HEK293 (cell line): Measurements from ENCODE around the gene SP6.
A peak's percentile ranks its signal among the peaks of the same experiment; 100 is the strongest.

Experiments used
- GLI2 ChIP-seq: fragments of 450-650 bp; formaldehyde crosslinking; IDR thresholded peaks from 2 replicates; pipeline ENCODE4; 2017; ENCODE audit warnings: missing biosample characterization, missing genetic modification characterization, low read depth, borderline replicate concordance
- GLIS2 ChIP-seq: fragments of 450-650 bp; formaldehyde crosslinking; IDR thresholded peaks from 2 replicates; pipeline ENCODE4 v1.5.1; 2016; ENCODE audit warnings: missing biosample characterization, missing genetic modification characterization
- KLF9 ChIP-seq: fragments of 450-650 bp; formaldehyde crosslinking; IDR thresholded peaks from 2 replicates; pipeline ENCODE4 v1.5.1; 2016; ENCODE audit warnings: missing biosample characterization, missing genetic modification characterization, low read depth
- MYNN ChIP-seq: fragments of 450-650 bp; formaldehyde crosslinking; IDR thresholded peaks from 2 replicates; pipeline ENCODE4 v1.5.1; 2016; ENCODE audit warnings: missing biosample characterization, missing genetic modification characterization, borderline replicate concordance
- PBX3 ChIP-seq: sonication (generic); formaldehyde crosslinking; IDR thresholded peaks from 2 replicates; pipeline ENCODE4 v1.8.1; 2022; ENCODE audit warnings: mild to moderate bottlenecking, moderate library complexity, missing genetic modification reagents
- PRDM1 ChIP-seq: fragments of 450-650 bp; formaldehyde crosslinking; IDR thresholded peaks from 2 replicates; pipeline ENCODE4; 2016; ENCODE audit warnings: missing biosample characterization, missing genetic modification characterization
- PRDM10 ChIP-seq: fragments of 450-650 bp; formaldehyde crosslinking; IDR thresholded peaks from 2 replicates; pipeline ENCODE4 v1.5.1; 2016; ENCODE audit warnings: missing biosample characterization, missing genetic modification characterization
- SP7 ChIP-seq: fragments of 450-650 bp; formaldehyde crosslinking; IDR thresholded peaks from 2 replicates; pipeline ENCODE4 v1.5.1; 2016; ENCODE audit warnings: missing biosample characterization, missing genetic modification characterization
- TSHZ1 ChIP-seq: fragments of 450-650 bp; formaldehyde crosslinking; IDR thresholded peaks from 2 replicates; pipeline ENCODE4 v1.5.1; 2016; ENCODE audit warnings: missing biosample characterization, missing genetic modification characterization, borderline replicate concordance
- WT1 ChIP-seq: fragments of 450-650 bp; formaldehyde crosslinking; IDR thresholded peaks from 2 replicates; pipeline ENCODE4 v1.5.1; 2016; ENCODE audit warnings: missing biosample characterization, missing genetic modification characterization
- ZBTB48 ChIP-seq: fragments of 450-650 bp; formaldehyde crosslinking; IDR thresholded peaks from 2 replicates; pipeline ENCODE4 v1.5.1; 2016; ENCODE audit warnings: missing biosample characterization, missing genetic modification characterization
- ZFP37 ChIP-seq: fragments of 450-650 bp; formaldehyde crosslinking; IDR thresholded peaks from 2 replicates; pipeline ENCODE4 v1.5.1; 2016; ENCODE audit warnings: missing biosample characterization, missing genetic modification characterization
- ZFP41 ChIP-seq: fragments of 450-650 bp; formaldehyde crosslinking; IDR thresholded peaks from 2 replicates; pipeline ENCODE4 v1.5.1; 2016; ENCODE audit warnings: missing biosample characterization, missing genetic modification characterization, borderline replicate concordance
- ZFP69B ChIP-seq: fragments of 450-650 bp; formaldehyde crosslinking; IDR thresholded peaks from 2 replicates; pipeline ENCODE4 v1.5.1; 2016; ENCODE audit warnings: missing biosample characterization, missing genetic modification characterization
- ZNF16 ChIP-seq: fragments of 450-650 bp; formaldehyde crosslinking; IDR thresholded peaks from 2 replicates; pipeline ENCODE4 v1.5.1; 2016; ENCODE audit warnings: low read depth, missing biosample characterization, missing genetic modification characterization
- ZNF169 ChIP-seq: fragments of 450-650 bp; formaldehyde crosslinking; IDR thresholded peaks from 2 replicates; pipeline ENCODE4 v1.5.1; 2016; ENCODE audit warnings: missing biosample characterization, missing genetic modification characterization
- ZNF184 ChIP-seq: fragments of 450-650 bp; IDR thresholded peaks from 2 replicates; pipeline ENCODE4 v1.5.1; 2018; ENCODE audit warnings: missing biosample characterization, mild to moderate bottlenecking, missing genetic modification characterization
- ZNF19 ChIP-seq: fragments of 450-650 bp; formaldehyde crosslinking; IDR thresholded peaks from 2 replicates; pipeline ENCODE4; 2016; ENCODE audit warnings: missing biosample characterization, missing genetic modification characterization, low read depth
- ZNF24 ChIP-seq: fragments of 450-650 bp; formaldehyde crosslinking; IDR thresholded peaks from 2 replicates; pipeline ENCODE4 v1.5.1; 2016; ENCODE audit warnings: missing biosample characterization, missing genetic modification characterization
- ZNF248 ChIP-seq: fragments of 450-650 bp; formaldehyde crosslinking; IDR thresholded peaks from 2 replicates; pipeline ENCODE4 v1.5.1; 2017; ENCODE audit warnings: missing biosample characterization, missing genetic modification characterization
- ZNF366 ChIP-seq: fragments of 450-650 bp; formaldehyde crosslinking; conservative IDR thresholded peaks from 2 replicates; pipeline ENCODE4 v1.5.1; 2016; ENCODE audit warnings: missing biosample characterization, missing genetic modification characterization
- ZNF48 ChIP-seq: fragments of 450-650 bp; formaldehyde crosslinking; IDR thresholded peaks from 2 replicates; pipeline ENCODE4 v1.5.1; 2016; ENCODE audit warnings: missing biosample characterization, missing genetic modification characterization
- ZNF518A ChIP-seq: fragments of 450-650 bp; formaldehyde crosslinking; conservative IDR thresholded peaks from 2 replicates; pipeline ENCODE4 v1.5.1; 2016; ENCODE audit warnings: low read depth, missing biosample characterization, missing genetic modification characterization
- ZNF626 ChIP-seq: fragments of 450-650 bp; sonication (Bioruptor Pico); formaldehyde crosslinking; IDR thresholded peaks from 2 replicates; pipeline ENCODE4 v1.5.1; 2018; ENCODE audit warnings: missing biosample characterization, missing genetic modification characterization, inconsistent platforms
- ZNF664 ChIP-seq: fragments of 450-650 bp; formaldehyde crosslinking; IDR thresholded peaks from 2 replicates; pipeline ENCODE4 v1.5.1; 2016; ENCODE audit warnings: missing biosample characterization, missing genetic modification characterization

SP6 gene

GRCh38 chr17:47810200-47810821, 40.7 kb downstream of the SP6 start (continued):
- TF ChIP-seq ZNF16 (no peak), PBX3 (CRISPR knock-in tag) (no peak), ZNF518A (tag by site-specific recombination) (no peak), ZNF664 (no peak), ZNF19 (no peak), ZNF626 (tag by site-specific recombination) (no peak), KLF9 (tag by site-specific recombination) (peak; percentile 64; the same call in 1 of the 2 replicates), WT1 (tag by site-specific recombination) (no peak), PRDM10 (tag by site-specific recombination) (no peak), ZNF248 (tag by site-specific recombination) (no peak), ZNF169 (tag by site-specific recombination) (no peak), ZNF24 (no peak), TSHZ1 (no peak), SP7 (peak; percentile 56; the same call in 1 of the 2 replicates), GLIS2 (tag by site-specific recombination) (no peak), PRDM1 (tag by site-specific recombination) (no peak), GLI2 (tag by site-specific recombination) (no peak), ZBTB48 (tag by site-specific recombination) (no peak), MYNN (tag by site-specific recombination) (no peak), ZFP41 (tag by site-specific recombination) (no peak), ZNF184 (tag by site-specific recombination) (no peak), ZNF48 (tag by site-specific recombination) (no peak), ZFP37 (tag by site-specific recombination) (no peak), ZFP69B (no peak), ZNF366 (tag by site-specific recombination) (no peak)
